Nephron progenitor cell (in vitro differentiated cells): ENCODE data around the gene PLK4.

Experiments
- DNase-seq: peaks from one replicate; pipeline ENCODE4 v3.0.0; 2021
- H3K27ac Mint-ChIP-seq: 2 replicates; pipeline ENCODE4 v1.8.0; 2021; ENCODE audit warnings: mild to moderate bottlenecking, moderate library complexity, mixed read lengths
- H3K27me3 Mint-ChIP-seq: 2 replicates; pipeline ENCODE4 v1.8.0; 2021; ENCODE audit warnings: mild to moderate bottlenecking, low read depth, mixed read lengths; ENCODE audit not compliant: poor library complexity
- H3K36me3 Mint-ChIP-seq: 2 replicates; pipeline ENCODE4 v1.8.0; 2021; ENCODE audit warnings: low read depth, mixed read lengths
- H3K4me1 Mint-ChIP-seq: 2 replicates; pipeline ENCODE4 v1.8.0; 2021; ENCODE audit warnings: mixed read lengths
- H3K4me3 Mint-ChIP-seq: 2 replicates; pipeline ENCODE4 v1.8.0; 2021; ENCODE audit warnings: mild to moderate bottlenecking, moderate library complexity, mixed read lengths
- H3K9me3 Mint-ChIP-seq: 2 replicates; pipeline ENCODE4 v1.8.0; 2021; ENCODE audit warnings: mild to moderate bottlenecking, moderate library complexity, mixed read lengths
- TF ChIP-seq, protein P1 (sequence below): fragments of 200-600 bp; sonication (generic); IDR thresholded peaks from 2 replicates; pipeline ENCODE4 v1.5.0; 2021; ENCODE audit warnings: antibody characterized with exemption

PLK4 gene

DNA sequence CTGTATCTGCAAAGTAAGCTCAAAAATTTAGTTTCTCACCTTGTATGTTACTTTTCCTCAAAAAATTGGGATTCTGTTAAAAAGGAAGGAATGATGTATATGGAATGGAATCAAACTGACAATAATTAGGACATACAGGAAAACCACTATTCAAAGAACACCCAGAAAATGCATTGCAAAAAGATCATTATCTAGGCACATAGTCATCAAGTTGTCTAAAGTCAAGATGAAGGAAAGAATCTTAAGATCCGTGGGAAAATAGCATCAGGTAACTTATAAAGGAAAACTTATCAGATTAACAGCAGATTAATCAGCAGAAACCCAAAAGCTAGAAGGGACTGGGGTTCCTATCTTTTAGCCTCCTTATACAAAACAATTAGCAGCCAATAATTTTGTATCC, 23.1 kb upstream of the PLK4 start:
- peaks cover 66% of the 10 kb centered on the region for H3K9me3 Mint-ChIP-seq

GRCh38 chr4:127868196-127868595, 12.5 kb upstream of the PLK4 start:
- peaks cover 19% of the 10 kb centered on the region for H3K36me3 Mint-ChIP-seq
- H3K4me1 Mint-ChIP-seq = no peaks in the 10 kb centered on the region
- TF ChIP-seq, protein P1, sequence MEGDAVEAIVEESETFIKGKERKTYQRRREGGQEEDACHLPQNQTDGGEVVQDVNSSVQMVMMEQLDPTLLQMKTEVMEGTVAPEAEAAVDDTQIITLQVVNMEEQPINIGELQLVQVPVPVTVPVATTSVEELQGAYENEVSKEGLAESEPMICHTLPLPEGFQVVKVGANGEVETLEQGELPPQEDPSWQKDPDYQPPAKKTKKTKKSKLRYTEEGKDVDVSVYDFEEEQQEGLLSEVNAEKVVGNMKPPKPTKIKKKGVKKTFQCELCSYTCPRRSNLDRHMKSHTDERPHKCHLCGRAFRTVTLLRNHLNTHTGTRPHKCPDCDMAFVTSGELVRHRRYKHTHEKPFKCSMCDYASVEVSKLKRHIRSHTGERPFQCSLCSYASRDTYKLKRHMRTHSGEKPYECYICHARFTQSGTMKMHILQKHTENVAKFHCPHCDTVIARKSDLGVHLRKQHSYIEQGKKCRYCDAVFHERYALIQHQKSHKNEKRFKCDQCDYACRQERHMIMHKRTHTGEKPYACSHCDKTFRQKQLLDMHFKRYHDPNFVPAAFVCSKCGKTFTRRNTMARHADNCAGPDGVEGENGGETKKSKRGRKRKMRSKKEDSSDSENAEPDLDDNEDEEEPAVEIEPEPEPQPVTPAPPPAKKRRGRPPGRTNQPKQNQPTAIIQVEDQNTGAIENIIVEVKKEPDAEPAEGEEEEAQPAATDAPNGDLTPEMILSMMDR = no peak
- H3K27me3 Mint-ChIP-seq = no peaks in the 10 kb centered on the region
- H3K9me3 Mint-ChIP-seq = peaks cover 11% of the 10 kb centered on the region
- H3K4me3 Mint-ChIP-seq = no peak overlapping the region
- H3K27ac Mint-ChIP-seq = no peak overlapping the region
- no peak for DNase-seq

More for the DNA sequence above, 23.1 kb upstream of the PLK4 start:
- Mint-ChIP-seq H3K36me3 (peaks cover 62% of the 10 kb centered on the region), H3K27me3 (peaks cover 3% of the 10 kb centered on the region), H3K27ac (no peak overlapping the region), H3K4me3 (no peak overlapping the region), H3K4me1 (peaks cover 5% of the 10 kb centered on the region)
- TF ChIP-seq, protein P1 = no peak
- DNase-seq = no peak

DNA sequence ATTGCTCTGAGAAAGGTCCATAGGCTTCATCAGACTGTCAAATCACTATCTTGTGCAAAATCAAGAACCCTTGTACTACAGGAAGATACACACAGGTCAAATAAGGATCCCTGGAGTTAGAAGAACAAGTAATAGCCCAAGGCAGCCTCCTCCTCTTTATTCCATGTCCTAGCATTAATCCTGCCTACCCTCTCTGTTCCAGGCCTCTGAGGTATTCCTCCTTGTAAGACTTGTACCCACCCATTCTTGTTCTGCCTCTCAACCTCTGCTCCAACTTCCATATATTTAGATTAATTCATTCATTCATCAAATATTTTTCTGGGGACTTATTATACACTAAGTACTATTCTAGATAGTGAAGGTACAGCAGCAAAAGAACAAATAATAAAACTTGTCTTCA, 10.4 kb upstream of the PLK4 start:
- DNase-seq = no peak
- H3K4me1 Mint-ChIP-seq = no peaks in the 10 kb centered on the region
- TF ChIP-seq, protein P1 = no peak
- peaks cover 34% of the 10 kb centered on the region for H3K36me3 Mint-ChIP-seq
- no peak overlapping the region for H3K4me3 Mint-ChIP-seq
- H3K27me3 Mint-ChIP-seq = no peaks in the 10 kb centered on the region
- H3K27ac Mint-ChIP-seq = peak overlapping the region; percentile 34
- H3K9me3 Mint-ChIP-seq = peaks cover 10% of the 10 kb centered on the region

DNA sequence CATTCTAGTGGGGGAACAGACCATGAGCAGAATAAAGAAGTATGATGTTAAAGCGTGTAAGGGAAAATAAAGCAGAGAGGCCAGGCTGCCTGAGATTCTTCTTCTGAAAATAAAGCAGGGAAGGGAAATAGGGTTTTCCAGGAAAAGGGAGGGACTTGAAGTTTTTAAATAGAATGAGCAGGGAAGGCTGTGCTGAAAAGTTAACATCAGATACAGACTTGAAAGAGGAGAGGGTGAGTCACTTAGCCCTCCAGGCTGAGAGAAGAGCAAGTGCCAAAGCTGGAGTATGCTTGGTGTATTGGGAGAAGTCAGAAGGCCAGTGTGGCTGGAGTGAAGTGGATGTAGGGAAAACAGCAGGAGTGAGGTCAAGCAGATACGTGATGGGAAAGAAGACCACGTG, 10.0 kb upstream of the PLK4 start:
- no peak for DNase-seq
- peak overlapping the region; percentile 34 for H3K27ac Mint-ChIP-seq
- H3K9me3 Mint-ChIP-seq = peaks cover 10% of the 10 kb centered on the region
- TF ChIP-seq, protein P1 = no peak
- no peaks in the 10 kb centered on the region for H3K4me1 Mint-ChIP-seq
- no peaks in the 10 kb centered on the region for H3K27me3 Mint-ChIP-seq
- H3K36me3 Mint-ChIP-seq = peaks cover 38% of the 10 kb centered on the region
- no peak overlapping the region for H3K4me3 Mint-ChIP-seq

DNA sequence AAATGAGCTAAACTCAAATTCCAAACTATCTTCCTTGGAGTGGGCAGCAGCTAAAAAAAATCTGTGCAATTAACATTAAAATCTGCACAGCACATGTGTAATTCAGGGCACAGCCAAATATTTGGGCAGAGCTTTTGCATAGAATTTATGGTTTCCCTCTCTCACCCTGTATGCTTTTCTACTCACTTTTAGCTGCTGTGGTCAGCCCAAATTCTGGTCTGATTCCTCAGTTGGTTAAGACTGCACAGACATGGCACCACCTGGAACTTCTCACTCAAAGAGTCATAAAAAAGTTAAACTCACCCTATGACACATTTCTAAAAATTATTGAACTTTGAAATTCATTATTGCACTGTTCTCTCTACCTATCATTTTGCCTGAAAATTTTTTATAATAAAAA, 4.9 kb upstream of the PLK4 start:
- peaks cover 10% of the 10 kb centered on the region for H3K9me3 Mint-ChIP-seq
- TF ChIP-seq, protein P1 = no peak
- H3K27me3 Mint-ChIP-seq = no peaks in the 10 kb centered on the region
- peaks cover 17% of the 10 kb centered on the region for H3K4me1 Mint-ChIP-seq
- H3K27ac Mint-ChIP-seq = no peak overlapping the region
- no peak overlapping the region for H3K4me3 Mint-ChIP-seq
- no peak for DNase-seq
- H3K36me3 Mint-ChIP-seq = peaks cover 41% of the 10 kb centered on the region

- Mint-ChIP-seq H3K27ac (peak overlapping the region; percentile 98), H3K4me1 (peaks cover 33% of the 10 kb centered on the region), H3K27me3 (no peaks in the 10 kb centered on the region), H3K4me3 (peak overlapping the region; percentile 100), H3K9me3 (no peaks in the 10 kb centered on the region), H3K36me3 (peaks cover 36% of the 10 kb centered on the region)
- TF ChIP-seq, protein P1 = no peak
- DNase-seq = no peak
Observed at GRCh38 chr4:127881563-127881864, 821 bp downstream of the PLK4 start.
